Upper lobe of left lung (tissue), 6 donors: ENCODE data around the gene SPEN. TPM values are rescaled to one million over a fixed set of nuclear protein-coding genes. Genes with fewer than 3 reads are reported as not detected.

Source experiments
- ATAC-seq, 2 donors: fragments of 200-7000 bp; cut with Tn5 transposase; one replicate each; pipeline ENCODE4 v1.9.1; 2022; ENCODE audit warnings: mild to moderate bottlenecking in 2 of 2, moderate library complexity in 2 of 2; ENCODE audit not compliant: low FRiP score in 2 of 2
- DNase-seq, 2 donors: peaks; one replicate each; pipeline ENCODE4 v3.0.0-alpha.2; 2019 to 2020
- H3K27ac ChIP-seq, 4 donors: fragments of 200-600 bp; sonication (generic); one replicate each; pipeline ENCODE4 v1.5.1; 2016 to 2019
- H3K27me3 ChIP-seq, 4 donors: fragments of 200-600 bp; sonication (generic); one replicate each; pipeline ENCODE4 v1.5.1; 2017 to 2019
- H3K36me3 ChIP-seq, 4 donors: fragments of 200-600 bp; sonication (generic); one replicate each; pipeline ENCODE4 v1.5.1; 2016 to 2019
- H3K4me1 ChIP-seq, 4 donors: fragments of 200-600 bp; sonication (generic); one replicate each; pipeline ENCODE4 v1.5.1; 2018 to 2019
- H3K4me3 ChIP-seq, 4 donors: fragments of 200-600 bp; sonication (generic); one replicate each; pipeline ENCODE4 v1.5.1; 2017 to 2019; ENCODE audit warnings: mild to moderate bottlenecking in 2 of 4, moderate library complexity in 1 of 4
- H3K9me3 ChIP-seq, 4 donors: fragments of 200-600 bp; sonication (generic); one replicate each; pipeline ENCODE4 v1.5.1; 2018 to 2019
- CTCF ChIP-seq, 6 experiments: fragments of 450-650 bp in 4 of 6; fragments of 200-600 bp in 2 of 6; sonication (generic) in 2 of 6; IDR thresholded peaks; one replicate each; pipeline ENCODE4 v1.5.1; 2016 to 2019; ENCODE audit warnings: antibody characterized with exemption in 6 of 6
- EP300 ChIP-seq, 4 donors: sonication (generic); formaldehyde crosslinking; IDR thresholded peaks; one replicate each; pipeline ENCODE4 v1.5.1; 2017; ENCODE audit warnings: antibody characterized with exemption in 4 of 4, control low read depth in 2 of 4
- POLR2A ChIP-seq, 4 donors: fragments of 450-650 bp; IDR thresholded peaks; one replicate each; pipeline ENCODE4 v1.5.1; 2016 to 2017; ENCODE audit warnings: antibody characterized with exemption in 4 of 4, mild to moderate bottlenecking in 2 of 4
- POLR2AphosphoS5 ChIP-seq, 2 donors: sonication (generic); formaldehyde crosslinking; IDR thresholded peaks; one replicate each; pipeline ENCODE4 v1.5.1; 2017; ENCODE audit warnings: antibody characterized with exemption in 2 of 2
- WGBS, 2 donors: methylation state at CpG; one replicate each; pipeline ENCODE4 v1.1.5; 2017 to 2018; 5-methylcytosine and 5-hydroxymethylcytosine counted together
- total RNA-seq, 6 donors: library from RNA; depleted of rRNA in 4 of 6; stranded (reverse); fragments of >200 nt in 4 of 6; gene quantifications; one replicate each; pipeline versions ENCODE4 v1.1.0 to v1.2.1, GENCODE V29; 2016 to 2021
- donor health status: DM: no; HTN: no; CAD: no; lungs with moderate emphysema.
- donor health status: DM: no; HTN: yes; CAD: no; lungs with severe emphysema.

SPEN gene
- total RNA-seq, 6 donors from 2014 or later = 41.5 to 73.3 (median 51.3) TPM

GRCh38 chr1:15945832-15946448 lies 98.4 kb downstream of the SPEN start:
- Histone ChIP-seq H3K27me3 (no peaks in the 10 kb centered on the region), H3K27ac (no peak overlapping the region), H3K36me3 (peaks cover 32 to 74% (median 72%) of the 10 kb centered on the region in 4 donors), H3K4me3 (no peak overlapping the region), H3K9me3 (no peaks in the 10 kb centered on the region), H3K4me1 (peaks cover 31 to 33% (median 32%) of the 10 kb centered on the region in 4 donors)
- DNase-seq (peak in 1 of 2 donors; percentile 71), ATAC-seq (no peak)
- TF ChIP-seq CTCF (IDR thresholded peaks at IDR 0.05) (no peak), POLR2A (IDR thresholded peaks at IDR 0.05) (no peak), POLR2AphosphoS5 (IDR thresholded peaks at IDR 0.05) (no peak), EP300 (IDR thresholded peaks at IDR 0.05) (no peak)
- 96% methylated on average over 5 to 9 of the region's 17 CpGs for WGBS, 2 donors

GRCh38 chr1:15946571-15947381 lies 99.3 kb downstream of the SPEN start:
- Histone ChIP-seq H3K27me3 (no peaks in the 10 kb centered on the region), H3K9me3 (no peaks in the 10 kb centered on the region), H3K4me1 (peaks cover 40 to 41% (median 41%) of the 10 kb centered on the region in 4 donors), H3K36me3 (peaks cover 32 to 65% (median 64%) of the 10 kb centered on the region in 4 donors), H3K4me3 (no peak overlapping the region), H3K27ac (no peak overlapping the region)
- TF ChIP-seq POLR2A (IDR thresholded peaks at IDR 0.05) (no peak), POLR2AphosphoS5 (IDR thresholded peaks at IDR 0.05) (no peak), CTCF (IDR thresholded peaks at IDR 0.05) (no peak), EP300 (IDR thresholded peaks at IDR 0.05) (no peak)
- DNase-seq (no peak), ATAC-seq (no peak)
- WGBS, 2 donors = 88 to 93% methylated on average over 14 to 18 of the region's 18 CpGs

GRCh38 chr1:15947382-15948090 lies 100.0 kb downstream of the SPEN start:
- H3K36me3 ChIP-seq = peaks cover 30 to 58% (median 56%) of the 10 kb centered on the region in 4 donors
- H3K9me3 ChIP-seq = no peaks in the 10 kb centered on the region
- H3K27me3 ChIP-seq = no peaks in the 10 kb centered on the region
- peaks cover 47 to 49% (median 48%) of the 10 kb centered on the region in 4 donors for H3K4me1 ChIP-seq
- 87 to 96% methylated on average over 10 of the region's 10 CpGs for WGBS, 2 donors
- DNase-seq = no peak
- peak overlapping the region in 3 of 4 donors; percentile 86 to 90 (median 89) for H3K27ac ChIP-seq
- TF ChIP-seq CTCF (IDR thresholded peaks at IDR 0.05) = no peak
- no peak for TF ChIP-seq EP300 (IDR thresholded peaks at IDR 0.05)
- H3K4me3 ChIP-seq = no peak overlapping the region
- ATAC-seq = no peak

- DNase-seq (no peak), ATAC-seq (no peak)
- H3K4me1 ChIP-seq = peaks cover 53 to 55% (median 54%) of the 10 kb centered on the region in 4 donors
- H3K36me3 ChIP-seq = peaks cover 24 to 52% (median 50%) of the 10 kb centered on the region in 4 donors
- peak overlapping the region; percentile 86 to 90 (median 88) for H3K27ac ChIP-seq
- WGBS, 2 donors = 86 to 97% methylated on average over 6 to 16 of the region's 16 CpGs
- no peaks in the 10 kb centered on the region for H3K27me3 ChIP-seq
- TF ChIP-seq EP300 (IDR thresholded peaks at IDR 0.05) (no peak), POLR2A (IDR thresholded peaks at IDR 0.05) (no peak)
- H3K4me3 ChIP-seq = no peak overlapping the region
- no peaks in the 10 kb centered on the region for H3K9me3 ChIP-seq
Measured at GRCh38 chr1:15948091-15948591, 100.6 kb downstream of the SPEN start.
